Lung (tissue), 12 donors: ENCODE measurements around the gene AASS. TPM values are rescaled to one million over a fixed set of nuclear protein-coding genes. Genes with fewer than 3 reads are reported as not detected.

Experiments used
- ATAC-seq: fragments of 200-7000 bp; cut with Tn5 transposase; one replicate; pipeline ENCODE4 v1.9.1; 2020; ENCODE audit warnings: moderate number of reproducible peaks; ENCODE audit not compliant: insufficient read depth, low FRiP score
- DNase-seq, 3 donors: peaks; one replicate each; pipeline ENCODE4 v3.0.0-alpha.2; 2013 to 2017
- H3K27ac ChIP-seq, 2 donors: one replicate each; pipeline ENCODE4 v1.5.1; 2013; ENCODE audit warnings: mild to moderate bottlenecking in 2 of 2, moderate library complexity in 2 of 2, control low read depth in 1 of 2, inconsistent platforms in 1 of 2, low read depth in 1 of 2, low read length in 1 of 2
- H3K27me3 ChIP-seq, 3 donors: one replicate each; pipeline ENCODE4 v1.5.1; 2013; ENCODE audit warnings: low read length in 2 of 3; ENCODE audit not compliant: control insufficient read depth in 3 of 3, insufficient read depth in 3 of 3
- H3K36me3 ChIP-seq, 4 donors: one replicate each; pipeline ENCODE4 v1.5.1; 2013; ENCODE audit warnings: low read length in 4 of 4, mild to moderate bottlenecking in 1 of 4, moderate library complexity in 1 of 4; ENCODE audit not compliant: control insufficient read depth in 4 of 4, insufficient read depth in 4 of 4
- H3K4me1 ChIP-seq, 5 donors: one replicate each; pipeline ENCODE4 v1.5.1; 2013; ENCODE audit warnings: low read length in 5 of 5, mild to moderate bottlenecking in 2 of 5, moderate library complexity in 1 of 5; ENCODE audit not compliant: control insufficient read depth in 5 of 5, insufficient read depth in 5 of 5
- H3K4me3 ChIP-seq: one replicate; pipeline ENCODE4 v1.5.1; 2013; ENCODE audit warnings: mild to moderate bottlenecking, control low read depth, moderate library complexity
- H3K9ac ChIP-seq, 2 donors: one replicate each; pipeline ENCODE4 v1.5.1; 2013; ENCODE audit warnings: low read length in 2 of 2, control low read depth in 1 of 2; ENCODE audit not compliant: insufficient read depth in 1 of 2
- H3K9me3 ChIP-seq, 4 donors: one replicate each; pipeline ENCODE4 v1.5.1; 2013; ENCODE audit warnings: low read length in 3 of 4, mild to moderate bottlenecking in 1 of 4, moderate library complexity in 1 of 4; ENCODE audit not compliant: control insufficient read depth in 4 of 4, insufficient read depth in 3 of 4
- WGBS, 2 donors: extraction: QIAGEN DNeasy Blood & Tissue Kit; methylation state at CpG; one replicate each; pipeline ENCODE4 v1.1.7; 2013; 5-methylcytosine and 5-hydroxymethylcytosine counted together
- polyA plus RNA-seq, 2 donors: library from polyadenylated mRNA; stranded (reverse); fragments of 200-250 nt; gene quantifications; one replicate each; pipeline ENCODE4 v1.2.1, GENCODE V29; 2013
- total RNA-seq, 2 donors: library from RNA; depleted of rRNA in 1 of 2; stranded (reverse); fragments of >200 nt in 1 of 2; gene quantifications; one replicate each; pipeline ENCODE4 v1.2.1, GENCODE V29; 2014 to 2021
- TF ChIP-seq, protein P1 (sequence below): IDR thresholded peaks from 2 replicates; pipeline ENCODE4 v1.5.1; 2012; ENCODE audit warnings: mild to moderate bottlenecking; ENCODE audit errors: control extremely low read depth, extremely low read depth
- donor health status: control.
- donor health status: control.
- donor health status: Bipolar disorder and iron deficiency.
- donor health status: healthy.
- donor health status: DM: yes; HTN: yes; CAD: no.

The AASS gene
- total and polyA plus RNA-seq, 4 donors, result 11.6 to 98.4 (median 25.3) TPM

DNA sequence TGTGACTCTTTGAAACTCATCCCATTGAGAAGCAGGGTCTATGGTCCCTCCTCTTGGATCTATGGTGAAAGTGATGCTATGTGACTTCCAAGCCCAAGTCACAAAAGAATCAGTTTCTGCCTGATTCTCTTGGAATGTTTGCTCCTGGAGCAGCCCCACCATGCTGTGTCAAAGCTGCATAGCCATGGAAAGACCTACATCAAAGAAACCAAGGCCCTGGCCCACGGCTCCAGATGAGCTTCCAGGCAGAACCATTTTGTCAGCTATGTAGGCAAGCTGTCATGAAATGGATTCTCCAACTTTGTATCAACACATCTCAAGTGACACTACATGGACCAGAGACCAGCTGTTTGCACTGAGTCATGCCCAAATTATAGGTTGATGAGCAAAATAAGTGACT lies 77.0 kb downstream of the AASS start:
- ATAC-seq, result no peak
- no peak overlapping the region for H3K9ac ChIP-seq
- 70 to 75% methylated on average over 1 of the region's 1 CpG for WGBS, 2 donors
- TF ChIP-seq, protein P1, sequence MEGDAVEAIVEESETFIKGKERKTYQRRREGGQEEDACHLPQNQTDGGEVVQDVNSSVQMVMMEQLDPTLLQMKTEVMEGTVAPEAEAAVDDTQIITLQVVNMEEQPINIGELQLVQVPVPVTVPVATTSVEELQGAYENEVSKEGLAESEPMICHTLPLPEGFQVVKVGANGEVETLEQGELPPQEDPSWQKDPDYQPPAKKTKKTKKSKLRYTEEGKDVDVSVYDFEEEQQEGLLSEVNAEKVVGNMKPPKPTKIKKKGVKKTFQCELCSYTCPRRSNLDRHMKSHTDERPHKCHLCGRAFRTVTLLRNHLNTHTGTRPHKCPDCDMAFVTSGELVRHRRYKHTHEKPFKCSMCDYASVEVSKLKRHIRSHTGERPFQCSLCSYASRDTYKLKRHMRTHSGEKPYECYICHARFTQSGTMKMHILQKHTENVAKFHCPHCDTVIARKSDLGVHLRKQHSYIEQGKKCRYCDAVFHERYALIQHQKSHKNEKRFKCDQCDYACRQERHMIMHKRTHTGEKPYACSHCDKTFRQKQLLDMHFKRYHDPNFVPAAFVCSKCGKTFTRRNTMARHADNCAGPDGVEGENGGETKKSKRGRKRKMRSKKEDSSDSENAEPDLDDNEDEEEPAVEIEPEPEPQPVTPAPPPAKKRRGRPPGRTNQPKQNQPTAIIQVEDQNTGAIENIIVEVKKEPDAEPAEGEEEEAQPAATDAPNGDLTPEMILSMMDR, result no peak
- H3K4me1 ChIP-seq, result no peaks in the 10 kb centered on the region
- no peaks in the 10 kb centered on the region for H3K27me3 ChIP-seq
- no peaks in the 10 kb centered on the region for H3K9me3 ChIP-seq
- DNase-seq, result no peak
- H3K36me3 ChIP-seq, result no peaks in the 10 kb centered on the region
- no peak overlapping the region for H3K4me3 ChIP-seq
- no peak overlapping the region for H3K27ac ChIP-seq

DNA sequence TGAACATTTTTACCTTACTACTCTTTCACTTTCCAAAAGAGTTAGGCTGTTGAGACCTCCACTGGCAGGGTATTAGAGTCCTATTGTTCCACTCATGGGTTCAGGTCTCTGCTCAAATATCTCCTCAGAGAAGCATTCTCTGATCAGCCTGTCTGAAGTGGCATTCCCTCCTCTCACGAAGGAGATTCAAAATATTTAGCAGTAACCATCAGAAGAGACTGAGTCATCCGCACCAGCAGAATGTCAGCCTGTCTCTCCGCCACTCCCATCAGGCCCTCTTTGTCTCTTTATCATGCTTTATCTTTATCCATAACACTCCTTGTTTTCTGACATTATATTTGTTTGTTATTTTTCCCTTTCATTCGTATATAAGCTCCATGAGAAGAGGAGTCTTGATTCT lies 79.1 kb downstream of the AASS start:
- TF ChIP-seq, protein P1, result no peak
- Histone ChIP-seq H3K9me3 (no peaks in the 10 kb centered on the region), H3K4me3 (no peak overlapping the region), H3K9ac (no peak overlapping the region), H3K27me3 (no peaks in the 10 kb centered on the region), H3K36me3 (no peaks in the 10 kb centered on the region), H3K4me1 (no peaks in the 10 kb centered on the region), H3K27ac (no peak overlapping the region)
- ATAC-seq, result no peak
- no peak for DNase-seq
- WGBS, 2 donors, result 79 to 82% methylated on average over 4 of the region's 4 CpGs

DNA sequence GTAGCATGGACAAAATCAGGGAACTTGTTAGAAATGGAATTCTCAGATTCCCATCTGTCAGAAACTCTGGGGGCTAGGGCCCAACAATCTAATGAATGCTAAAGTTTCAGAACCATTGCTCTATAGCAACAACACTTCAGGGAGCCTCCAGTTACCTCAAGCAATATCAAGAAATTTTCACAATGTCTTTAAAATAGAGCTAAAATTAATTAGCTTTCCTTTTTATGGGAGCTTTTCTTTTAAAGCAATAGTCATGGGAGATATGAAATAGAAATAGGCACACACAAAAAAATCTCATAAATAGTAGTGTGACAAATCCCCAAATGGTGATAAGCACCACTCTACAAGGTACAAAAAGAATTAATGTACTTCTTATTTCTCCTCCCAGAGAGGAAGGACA lies 80.9 kb downstream of the AASS start:
- DNase-seq (no peak), ATAC-seq (no peak)
- H3K4me1 ChIP-seq, result no peaks in the 10 kb centered on the region
- H3K27ac ChIP-seq, result no peak overlapping the region
- H3K9me3 ChIP-seq, result no peaks in the 10 kb centered on the region
- no peak overlapping the region for H3K9ac ChIP-seq
- no peaks in the 10 kb centered on the region for H3K27me3 ChIP-seq
- TF ChIP-seq, protein P1, result no peak
- H3K4me3 ChIP-seq, result no peak overlapping the region
- H3K36me3 ChIP-seq, result no peaks in the 10 kb centered on the region

DNA sequence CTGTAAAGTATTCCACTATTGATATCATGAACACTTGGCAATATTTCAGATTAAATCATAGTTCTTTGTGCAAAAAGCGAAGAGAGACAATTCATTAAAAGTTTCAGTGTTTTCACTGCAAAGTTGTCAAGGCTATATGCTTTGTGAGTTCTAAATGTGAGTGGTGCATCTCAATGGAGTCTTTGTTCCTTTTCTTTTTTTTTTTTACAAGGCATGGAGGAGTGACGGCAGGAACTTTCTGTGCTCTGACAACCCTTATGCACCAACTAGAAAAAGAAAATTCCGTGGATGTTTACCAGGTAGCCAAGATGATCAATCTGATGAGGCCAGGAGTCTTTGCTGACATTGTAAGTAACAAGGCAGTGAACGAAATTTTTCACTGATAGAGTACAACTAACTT lies 84.5 kb downstream of the AASS start:
- no peak for ATAC-seq
- Histone ChIP-seq H3K27ac (no peak overlapping the region), H3K4me3 (no peak overlapping the region), H3K9me3 (no peaks in the 10 kb centered on the region), H3K9ac (no peak overlapping the region), H3K36me3 (no peaks in the 10 kb centered on the region), H3K27me3 (no peaks in the 10 kb centered on the region), H3K4me1 (no peaks in the 10 kb centered on the region)
- TF ChIP-seq, protein P1, result no peak
- no peak for DNase-seq
- 71 to 74% methylated on average over 4 of the region's 4 CpGs for WGBS, 2 donors
